Hepatocyte (in vitro differentiated cells): ENCODE results near the gene CCNK. TPM values are rescaled to one million over a fixed set of nuclear protein-coding genes. Genes with fewer than 3 reads are reported as not detected.
A peak's percentile ranks its signal among the peaks of the same experiment; 100 is the strongest.

ENCODE experiments used
- DNase-seq: peaks from one replicate; pipeline ENCODE4 v3.0.0-alpha.2; 2016; ENCODE audit warnings: low spot score
- H2AFZ ChIP-seq: fragments of 200-600 bp; sonication (generic); 2 replicates; pipeline ENCODE4 v1.6.0; 2016; ENCODE audit warnings: antibody characterized with exemption, mild to moderate bottlenecking
- H3K27ac ChIP-seq: fragments of 200-600 bp; sonication (generic); 2 replicates; pipeline ENCODE4 v1.5.1; 2016; ENCODE audit warnings: mild to moderate bottlenecking
- H3K27me3 ChIP-seq: fragments of 200-600 bp; sonication (generic); 2 replicates; pipeline ENCODE4 v1.6.1; 2016
- H3K36me3 ChIP-seq: fragments of 200-600 bp; sonication (generic); replicated peaks from 2 replicates; pipeline ENCODE4 v1.5.1; 2016; ENCODE audit warnings: low read depth; ENCODE audit not compliant: insufficient read depth
- H3K4me1 ChIP-seq: fragments of 200-600 bp; sonication (generic); 2 replicates; pipeline ENCODE4 v1.5.1; 2016; ENCODE audit warnings: mild to moderate bottlenecking, moderate library complexity; ENCODE audit not compliant: insufficient read depth
- H3K4me2 ChIP-seq: fragments of 200-600 bp; sonication (generic); 2 replicates; pipeline ENCODE4 v1.6.0; 2016
- H3K4me3 ChIP-seq: fragments of 200-600 bp; sonication (generic); 2 replicates; pipeline ENCODE4 v1.5.1; 2016; ENCODE audit warnings: mild to moderate bottlenecking
- H3K79me2 ChIP-seq: fragments of 200-600 bp; sonication (generic); 2 replicates; pipeline ENCODE4 v1.6.0; 2017; ENCODE audit warnings: mild to moderate bottlenecking
- H3K9me2 ChIP-seq: fragments of 200-600 bp; sonication (generic); replicated peaks from 2 replicates; pipeline ENCODE4 v1.6.0; 2017; ENCODE audit warnings: mild to moderate bottlenecking; ENCODE audit not compliant: insufficient read depth
- H3K9me3 ChIP-seq: fragments of 200-600 bp; sonication (generic); 2 replicates; pipeline ENCODE4 v1.5.1; 2016; ENCODE audit warnings: low read depth, mild to moderate bottlenecking
- H4K20me1 ChIP-seq: fragments of 200-600 bp; sonication (generic); 2 replicates; pipeline ENCODE4 v1.6.0; 2016; ENCODE audit warnings: mild to moderate bottlenecking; ENCODE audit not compliant: insufficient read depth, poor library complexity, severe bottlenecking
- EZH2 ChIP-seq: fragments of 200-600 bp; sonication (generic); IDR thresholded peaks from 2 replicates; pipeline ENCODE4 v1.6.1; 2016; ENCODE audit warnings: antibody characterized with exemption, mild to moderate bottlenecking, borderline replicate concordance
- EZH2phosphoT487 ChIP-seq: fragments of 200-600 bp; sonication (generic); IDR thresholded peaks from one replicate; pipeline ENCODE4 v1.6.1; 2018; ENCODE audit warnings: antibody characterized with exemption, mild to moderate bottlenecking, low read depth, moderate library complexity; ENCODE audit not compliant: unreplicated experiment, severe bottlenecking
- WGBS: methylation state at CpG from one replicate; pipeline ENCODE4 v1.1.6; 2016; ENCODE audit warnings: low lambda C conversion rate; ENCODE audit errors: missing lambda C conversion rate; 5-methylcytosine and 5-hydroxymethylcytosine counted together
- polyA plus RNA-seq: library from polyadenylated mRNA; unstranded; fragments of >200 nt; fragmentation: Nextera tagmentation; extraction: Ambion mirVana; gene quantifications from 2 replicates; pipeline ENCODE4 v1.2.1, GENCODE V29; 2016
- total RNA-seq: library from RNA; depleted of rRNA; stranded (reverse); fragments of >200 nt; gene quantifications from 2 replicates; pipeline ENCODE4 v1.2.3, GENCODE V29; 2014
- TF ChIP-seq, protein P1 (sequence below): fragments of 200-600 bp; sonication (generic); IDR thresholded peaks from 2 replicates; pipeline ENCODE4 v1.5.1; 2016; ENCODE audit warnings: antibody characterized with exemption, mild to moderate bottlenecking; ENCODE audit not compliant: poor library complexity

CCNK gene
- total and polyA plus RNA-seq, 2 experiments from 2014 or later = 11.1 to 15.6 TPM

- no peak overlapping the region for H3K4me3 ChIP-seq
- H4K20me1 ChIP-seq = peaks cover 18% of the 10 kb centered on the region
- peak overlapping the region; percentile 14 for H3K27ac ChIP-seq
- H3K4me2 ChIP-seq = no peak overlapping the region
- peaks cover 80% of the 10 kb centered on the region for H3K4me1 ChIP-seq
- no peak for TF ChIP-seq EZH2phosphoT487
- TF ChIP-seq EZH2 = no peak
- TF ChIP-seq, protein P1, sequence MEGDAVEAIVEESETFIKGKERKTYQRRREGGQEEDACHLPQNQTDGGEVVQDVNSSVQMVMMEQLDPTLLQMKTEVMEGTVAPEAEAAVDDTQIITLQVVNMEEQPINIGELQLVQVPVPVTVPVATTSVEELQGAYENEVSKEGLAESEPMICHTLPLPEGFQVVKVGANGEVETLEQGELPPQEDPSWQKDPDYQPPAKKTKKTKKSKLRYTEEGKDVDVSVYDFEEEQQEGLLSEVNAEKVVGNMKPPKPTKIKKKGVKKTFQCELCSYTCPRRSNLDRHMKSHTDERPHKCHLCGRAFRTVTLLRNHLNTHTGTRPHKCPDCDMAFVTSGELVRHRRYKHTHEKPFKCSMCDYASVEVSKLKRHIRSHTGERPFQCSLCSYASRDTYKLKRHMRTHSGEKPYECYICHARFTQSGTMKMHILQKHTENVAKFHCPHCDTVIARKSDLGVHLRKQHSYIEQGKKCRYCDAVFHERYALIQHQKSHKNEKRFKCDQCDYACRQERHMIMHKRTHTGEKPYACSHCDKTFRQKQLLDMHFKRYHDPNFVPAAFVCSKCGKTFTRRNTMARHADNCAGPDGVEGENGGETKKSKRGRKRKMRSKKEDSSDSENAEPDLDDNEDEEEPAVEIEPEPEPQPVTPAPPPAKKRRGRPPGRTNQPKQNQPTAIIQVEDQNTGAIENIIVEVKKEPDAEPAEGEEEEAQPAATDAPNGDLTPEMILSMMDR = no peak
- DNase-seq = no peak
- no peaks in the 10 kb centered on the region for H3K36me3 ChIP-seq
- WGBS = 97% methylated on average over 11 of the region's 11 CpGs
- H3K79me2 ChIP-seq = peaks cover 97% of the 10 kb centered on the region
- H3K27me3 ChIP-seq = no peaks in the 10 kb centered on the region
- no peaks in the 10 kb centered on the region for H3K9me2 ChIP-seq
- no peaks in the 10 kb centered on the region for H3K9me3 ChIP-seq
- H2AFZ ChIP-seq = no peak overlapping the region
Observed at GRCh38 chr14:99550387-99550992, 69.3 kb downstream of the CCNK start.

DNA sequence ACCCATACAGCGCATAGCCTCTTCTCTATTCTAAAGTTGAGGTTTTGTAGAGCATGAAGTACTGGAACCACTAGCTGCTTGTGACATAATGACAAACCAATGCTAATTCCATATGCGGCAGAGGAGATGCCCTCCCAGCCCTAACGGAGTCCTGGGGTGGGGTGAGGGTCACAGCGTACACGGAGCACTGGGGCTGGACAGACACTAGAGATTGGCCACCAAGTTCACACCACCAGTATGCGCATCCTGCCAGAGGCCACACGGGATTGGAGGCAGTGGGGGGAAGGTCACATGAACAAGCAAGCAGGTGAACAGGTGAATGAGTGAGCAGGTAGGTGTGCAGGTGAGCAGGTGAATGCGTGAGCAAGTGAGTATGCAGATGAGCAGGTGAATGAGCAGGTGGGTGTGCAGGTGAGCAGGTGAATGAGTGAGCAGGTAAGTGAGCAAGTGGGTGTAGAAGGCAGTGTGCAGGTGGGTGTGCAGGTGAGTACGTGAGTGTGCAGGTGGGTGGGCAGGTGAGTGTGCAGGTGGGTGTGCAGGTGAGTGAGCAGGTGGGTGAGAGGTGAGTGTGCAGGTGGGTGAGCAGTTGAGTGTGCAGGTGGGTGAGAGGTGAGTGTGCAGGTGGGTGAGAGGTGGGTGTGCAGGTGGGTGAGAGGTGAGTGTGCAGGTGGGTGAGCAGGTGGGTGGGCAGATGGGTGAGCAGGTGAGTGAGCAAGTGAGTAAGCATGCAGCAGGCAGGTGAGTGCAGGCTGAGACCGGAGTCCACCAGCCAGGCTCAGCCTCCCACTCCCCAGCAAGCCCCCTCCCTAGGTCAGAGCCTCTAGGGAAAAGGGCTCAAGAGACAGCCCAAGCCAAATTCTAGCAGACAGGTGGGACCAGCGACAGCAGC is 70.1 kb downstream of the CCNK start:
- TF ChIP-seq EZH2 (no peak), EZH2phosphoT487 (no peak)
- TF ChIP-seq, protein P1 = no peak
- Histone ChIP-seq H3K27me3 (no peaks in the 10 kb centered on the region), H3K4me1 (peaks cover 81% of the 10 kb centered on the region), H3K9me3 (no peaks in the 10 kb centered on the region), H3K27ac (peak overlapping the region; percentile 97), H4K20me1 (peaks cover 12% of the 10 kb centered on the region), H3K9me2 (no peaks in the 10 kb centered on the region), H3K79me2 (peaks cover 97% of the 10 kb centered on the region), H2AFZ (no peak overlapping the region), H3K4me2 (no peak overlapping the region), H3K36me3 (no peaks in the 10 kb centered on the region), H3K4me3 (no peak overlapping the region)
- no peak for DNase-seq
- WGBS = 79% methylated on average over 11 of the region's 11 CpGs

DNA sequence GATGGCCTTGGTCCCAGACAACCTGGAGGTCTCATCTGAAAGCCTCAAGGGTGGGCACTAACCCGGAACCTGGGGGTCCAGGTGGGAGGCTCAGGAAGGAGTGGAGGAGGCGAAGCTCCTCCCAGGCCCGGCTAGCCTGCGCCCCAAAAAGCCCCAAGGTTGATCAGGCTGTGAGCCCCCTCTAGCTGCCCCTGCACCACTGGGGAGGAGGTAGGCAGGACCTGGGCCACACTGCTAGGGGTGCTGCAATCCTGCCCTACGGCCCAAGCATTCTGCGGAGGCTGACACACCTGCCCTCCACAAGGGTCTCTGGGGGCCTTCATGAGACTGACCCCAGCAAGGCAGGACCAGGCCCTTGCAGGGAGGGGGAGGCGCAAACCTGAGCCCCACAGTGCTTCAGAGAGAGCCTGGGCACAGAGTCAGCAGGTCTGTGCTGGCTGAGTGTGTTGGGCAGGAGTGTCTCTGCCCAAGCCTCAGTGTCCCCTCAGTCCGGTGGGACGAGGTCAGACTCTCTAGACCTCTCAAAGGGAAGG is 70.9 kb downstream of the CCNK start:
- WGBS = 84% methylated on average over 9 of the region's 9 CpGs
- Histone ChIP-seq H3K36me3 (no peaks in the 10 kb centered on the region), H3K79me2 (peaks cover 99% of the 10 kb centered on the region), H4K20me1 (peaks cover 12% of the 10 kb centered on the region), H3K9me3 (no peaks in the 10 kb centered on the region), H3K27me3 (no peaks in the 10 kb centered on the region), H3K9me2 (no peaks in the 10 kb centered on the region), H3K4me2 (peak overlapping the region; percentile 59), H3K27ac (peak overlapping the region; percentile 97), H3K4me1 (peaks cover 79% of the 10 kb centered on the region), H2AFZ (no peak overlapping the region), H3K4me3 (no peak overlapping the region)
- no peak for TF ChIP-seq EZH2phosphoT487
- no peak for TF ChIP-seq EZH2
- TF ChIP-seq, protein P1 = no peak
- DNase-seq = no peak
